Mucosa of rectum (tissue), 2 donors: ENCODE results near the gene HIVEP3.
"Not testable (repeated sequence)": the region's sequence is repeated elsewhere in the genome, so short reads cannot be mapped to it uniquely, and the experiment has no call there.

Experiments
- H3K27ac ChIP-seq, 2 donors: one replicate each; pipeline ENCODE4 v1.7.0; 2013; ENCODE audit warnings: inconsistent platforms in 2 of 2, low read depth in 2 of 2, low read length in 2 of 2
- H3K27me3 ChIP-seq, 2 donors: one replicate each; pipeline ENCODE4 v1.7.0; 2013; ENCODE audit warnings: low read length in 2 of 2; ENCODE audit not compliant: control insufficient read depth in 2 of 2, insufficient read depth in 2 of 2
- H3K36me3 ChIP-seq, 2 donors: one replicate each; pipeline ENCODE4 v1.7.0; 2013; ENCODE audit warnings: low read length in 2 of 2; ENCODE audit not compliant: control insufficient read depth in 2 of 2, insufficient read depth in 2 of 2
- H3K4me1 ChIP-seq, 2 donors: one replicate each; pipeline ENCODE4 v1.7.0; 2013; ENCODE audit warnings: low read length in 2 of 2, mild to moderate bottlenecking in 1 of 2; ENCODE audit not compliant: control insufficient read depth in 2 of 2, insufficient read depth in 2 of 2
- H3K4me3 ChIP-seq, 2 donors: one replicate each; pipeline ENCODE4 v1.7.0; 2013; ENCODE audit warnings: low read length in 2 of 2
- H3K9ac ChIP-seq, 2 donors: one replicate each; pipeline ENCODE4 v1.7.0; 2013; ENCODE audit warnings: low read length in 2 of 2, low read depth in 1 of 2, mild to moderate bottlenecking in 1 of 2
- H3K9me3 ChIP-seq, 2 donors: one replicate each; pipeline ENCODE4 v1.7.0; 2013; ENCODE audit warnings: low read length in 2 of 2; ENCODE audit not compliant: control insufficient read depth in 2 of 2
- donor health status: healthy.
- donor health status: Normal muscosa, but diverticular disease.

Gene HIVEP3

GRCh38 chr1:41560496-41560895 is 358.2 kb downstream of the HIVEP3 start:
- Histone ChIP-seq H3K9me3 (no peaks in the 10 kb centered on the region), H3K27ac (no peak overlapping the region), H3K36me3 (no peaks in the 10 kb centered on the region), H3K27me3 (no peaks in the 10 kb centered on the region), H3K9ac (no peak overlapping the region), H3K4me1 (no peaks in the 10 kb centered on the region), H3K4me3 (no peak overlapping the region)

- H3K27ac ChIP-seq = no peak overlapping the region
- no peaks in the 10 kb centered on the region for H3K9me3 ChIP-seq
- no peaks in the 10 kb centered on the region for H3K27me3 ChIP-seq
Measured at GRCh38 chr1:41559331-41559730, 359.4 kb downstream of the HIVEP3 start.

GRCh38 chr1:41558761-41559171 is 360.0 kb downstream of the HIVEP3 start:
- no peak overlapping the region for H3K4me3 ChIP-seq
- no peak overlapping the region for H3K27ac ChIP-seq

More at GRCh38 chr1:41559331-41559730, 359.4 kb downstream of the HIVEP3 start:
- H3K36me3 ChIP-seq = no peaks in the 10 kb centered on the region
- no peak overlapping the region for H3K9ac ChIP-seq
- no peaks in the 10 kb centered on the region for H3K4me1 ChIP-seq
- no peak overlapping the region for H3K4me3 ChIP-seq

GRCh38 chr1:41557751-41558455 is 360.8 kb downstream of the HIVEP3 start:
- Histone ChIP-seq H3K36me3 (no peaks in the 10 kb centered on the region), H3K9ac (no peak overlapping the region), H3K4me1 (no peaks in the 10 kb centered on the region), H3K27ac (no peak overlapping the region), H3K9me3 (no peaks in the 10 kb centered on the region), H3K27me3 (no peaks in the 10 kb centered on the region), H3K4me3 (no peak overlapping the region)

More at GRCh38 chr1:41558761-41559171, 360.0 kb downstream of the HIVEP3 start:
- no peaks in the 10 kb centered on the region for H3K4me1 ChIP-seq
- H3K27me3 ChIP-seq = no peaks in the 10 kb centered on the region
- H3K9me3 ChIP-seq = no peaks in the 10 kb centered on the region
- H3K9ac ChIP-seq = no peak overlapping the region
- no peaks in the 10 kb centered on the region for H3K36me3 ChIP-seq

GRCh38 chr1:41554746-41555145 is 364.0 kb downstream of the HIVEP3 start:
- not testable (repeated sequence) for H3K4me1 ChIP-seq, H3K27me3 ChIP-seq, H3K9ac ChIP-seq, H3K9me3 ChIP-seq, H3K36me3 ChIP-seq, H3K4me3 ChIP-seq, H3K27ac ChIP-seq

GRCh38 chr1:41547781-41548560 is 370.8 kb downstream of the HIVEP3 start:
- Histone ChIP-seq H3K27me3 (no peaks in the 10 kb centered on the region), H3K4me3 (no peak overlapping the region), H3K27ac (no peak overlapping the region), H3K36me3 (no peaks in the 10 kb centered on the region), H3K9me3 (no peaks in the 10 kb centered on the region), H3K4me1 (no peaks in the 10 kb centered on the region), H3K9ac (no peak overlapping the region)

GRCh38 chr1:41547336-41547735 is 371.4 kb downstream of the HIVEP3 start:
- H3K9ac ChIP-seq = no peak overlapping the region
- no peaks in the 10 kb centered on the region for H3K4me1 ChIP-seq
- H3K36me3 ChIP-seq = no peaks in the 10 kb centered on the region
- H3K9me3 ChIP-seq = no peaks in the 10 kb centered on the region
- H3K27ac ChIP-seq = no peak overlapping the region
- no peak overlapping the region for H3K4me3 ChIP-seq
- no peaks in the 10 kb centered on the region for H3K27me3 ChIP-seq

- Histone ChIP-seq H3K9ac (no peak overlapping the region), H3K4me3 (no peak overlapping the region), H3K36me3 (no peaks in the 10 kb centered on the region), H3K27ac (no peak overlapping the region), H3K9me3 (no peaks in the 10 kb centered on the region), H3K4me1 (no peaks in the 10 kb centered on the region), H3K27me3 (no peaks in the 10 kb centered on the region)
Measured at GRCh38 chr1:41546833-41547135, 371.9 kb downstream of the HIVEP3 start.

GRCh38 chr1:41545996-41546832 is 372.5 kb downstream of the HIVEP3 start:
- Histone ChIP-seq H3K4me3 (no peak overlapping the region), H3K9ac (no peak overlapping the region), H3K36me3 (no peaks in the 10 kb centered on the region), H3K27ac (no peak overlapping the region), H3K4me1 (no peaks in the 10 kb centered on the region), H3K27me3 (no peaks in the 10 kb centered on the region), H3K9me3 (no peaks in the 10 kb centered on the region)
